ENCODE results near the gene THSD4.

- no peak for TF ChIP-seq CTCF (IDR thresholded peaks at IDR 0.05)
- TF ChIP-seq POLR2A (IDR thresholded peaks at IDR 0.05): no peak
Observed at GRCh38 chr15:71476823-71477222, 361.6 kb downstream of the THSD4 start.
